ENCODE results near the gene NSD2. TPM values are rescaled to one million over a fixed set of nuclear protein-coding genes. Genes with fewer than 3 reads are reported as not detected.

NSD2 gene
- total RNA-seq, 1 donor from 2014 or later, result 44.6 TPM

GRCh38 chr4:1882850-1883271, 11.7 kb downstream of the NSD2 start:
- intact Hi-C loops (cut with micrococcal nuclease), result no loop called here
- DNase-seq (no peak), ATAC-seq (ENCODE audit: low read depth) (no peak)
- Mint-ChIP-seq H3K9me3 (peaks cover 3% of the 10 kb centered on the region), H3K4me1 (peaks cover 28% of the 10 kb centered on the region), H3K36me3 (ENCODE audit: low read depth) (no peaks in the 10 kb centered on the region), H3K4me3 (no peak overlapping the region), H3K27me3 (no peaks in the 10 kb centered on the region), H3K27ac (no peak overlapping the region)
- ChIA-PET POLR2A (interaction anchor here (0.7 kb wide), 1 partner anchor 1190 kb away, joined by 8 read pairs; no protein-coding TSS in a partner anchor), CTCF (no interaction called here)
- no peak for TF ChIP-seq CTCF (IDR thresholded peaks at IDR 0.05)

- no peaks in the 10 kb centered on the region for H3K36me3 Mint-ChIP-seq (ENCODE audit: low read depth)
- intact Hi-C loops (cut with micrococcal nuclease), result no loop called here
- H3K4me1 Mint-ChIP-seq, result peaks cover 25% of the 10 kb centered on the region
- H3K27me3 Mint-ChIP-seq, result no peaks in the 10 kb centered on the region
- CTCF ChIA-PET, result no interaction called here
- no peak overlapping the region for H3K4me3 Mint-ChIP-seq
- POLR2A ChIA-PET, result interaction anchor here (0.5 to 0.7 kb wide), 2 partner anchors 602 to 1189 kb away, joined by 5 to 8 read pairs; no protein-coding TSS in a partner anchor
- no peak for TF ChIP-seq CTCF (IDR thresholded peaks at IDR 0.05)
- DNase-seq (no peak), ATAC-seq (ENCODE audit: low read depth) (no peak)
- no peak overlapping the region for H3K27ac Mint-ChIP-seq
- peaks cover 3% of the 10 kb centered on the region for H3K9me3 Mint-ChIP-seq
Measured at GRCh38 chr4:1883583-1883982, 12.4 kb downstream of the NSD2 start.

- DNase-seq, result no peak
- POLR2A ChIA-PET, result no interaction called here
- H3K27me3 Mint-ChIP-seq, result no peaks in the 10 kb centered on the region
- no peak overlapping the region for H3K4me3 Mint-ChIP-seq
- no peak overlapping the region for H3K27ac Mint-ChIP-seq
- intact Hi-C loops (cut with micrococcal nuclease), result no loop called here
- no peak for ATAC-seq (ENCODE audit: low read depth)
- CTCF ChIA-PET, result interaction anchor here (1.6 kb wide), 1 partner anchor 14 kb away, joined by 5 read pairs; no protein-coding TSS in a partner anchor
- H3K4me1 Mint-ChIP-seq, result peaks cover 22% of the 10 kb centered on the region
- H3K36me3 Mint-ChIP-seq (ENCODE audit: low read depth), result no peaks in the 10 kb centered on the region
- no peak for TF ChIP-seq CTCF (IDR thresholded peaks at IDR 0.05)
- peaks cover 3% of the 10 kb centered on the region for H3K9me3 Mint-ChIP-seq
Measured at GRCh38 chr4:1885414-1885813, 14.2 kb downstream of the NSD2 start.

GRCh38 chr4:1887052-1887451, 15.9 kb downstream of the NSD2 start:
- DNase-seq (no peak), ATAC-seq (ENCODE audit: low read depth) (no peak)
- peaks cover 3% of the 10 kb centered on the region for H3K9me3 Mint-ChIP-seq
- H3K4me1 Mint-ChIP-seq, result peaks cover 17% of the 10 kb centered on the region
- intact Hi-C loops (cut with micrococcal nuclease), result no loop called here
- H3K27ac Mint-ChIP-seq, result no peak overlapping the region
- no peak overlapping the region for H3K4me3 Mint-ChIP-seq
- POLR2A ChIA-PET, result interaction anchor here (1.8 kb wide), 1 partner anchor 12 kb away, joined by 3 read pairs; no protein-coding TSS in a partner anchor
- CTCF ChIA-PET, result interaction anchor here (1.0 to 1.6 kb wide), 2 partner anchors 12 to 74 kb away, joined by 3 to 5 read pairs; no protein-coding TSS in a partner anchor
- TF ChIP-seq CTCF (IDR thresholded peaks at IDR 0.05), result no peak
- H3K36me3 Mint-ChIP-seq (ENCODE audit: low read depth), result peaks cover 2% of the 10 kb centered on the region
- no peaks in the 10 kb centered on the region for H3K27me3 Mint-ChIP-seq

DNA sequence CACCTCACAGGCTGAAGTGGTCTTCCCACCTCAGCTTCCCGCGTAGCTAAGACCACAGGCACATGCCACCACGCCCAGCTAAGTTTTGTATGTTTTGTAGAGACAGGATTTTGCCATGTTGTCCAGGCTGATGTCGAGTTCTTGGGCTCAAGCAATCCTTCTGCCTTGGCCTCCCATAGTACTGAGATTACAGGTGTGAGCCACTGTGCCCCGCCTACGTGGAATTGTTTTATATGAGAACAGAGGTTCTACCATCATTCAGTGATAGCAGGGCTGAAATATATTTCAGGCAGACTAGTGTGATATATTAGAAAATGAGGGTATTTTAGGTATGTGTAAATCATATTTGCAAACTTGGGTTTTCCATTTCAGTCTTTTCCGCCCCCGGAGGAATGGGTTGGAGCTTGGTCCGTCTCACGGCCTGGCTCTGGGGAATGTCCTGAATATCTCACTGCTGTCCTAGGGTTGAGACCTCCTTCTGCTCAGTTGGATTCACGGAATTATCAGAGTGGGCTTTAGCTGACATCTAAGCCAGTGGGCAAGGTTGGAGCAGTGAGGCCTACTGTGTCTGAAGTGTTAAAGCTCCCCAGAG, 19.9 kb downstream of the NSD2 start:
- ChIA-PET CTCF (no interaction called here), POLR2A (no interaction called here)
- Mint-ChIP-seq H3K27ac (no peak overlapping the region), H3K36me3 (ENCODE audit: low read depth) (peaks cover 5% of the 10 kb centered on the region), H3K4me1 (peaks cover 8% of the 10 kb centered on the region), H3K27me3 (no peaks in the 10 kb centered on the region), H3K4me3 (no peak overlapping the region), H3K9me3 (peaks cover 3% of the 10 kb centered on the region)
- ATAC-seq (ENCODE audit: low read depth) (no peak), DNase-seq (no peak)
- intact Hi-C loops (cut with micrococcal nuclease), result no loop called here
- TF ChIP-seq CTCF (IDR thresholded peaks at IDR 0.05), result no peak
